PC-9 (cell line): ENCODE measurements around the gene ISLR2.

Experiments used
- EZH2 ChIP-seq: fragments of 200-600 bp; sonication (generic); IDR thresholded peaks from 2 replicates; pipeline ENCODE4 v1.8.0; 2017; ENCODE audit warnings: antibody characterized with exemption, low read depth
- TF ChIP-seq, protein P1 (sequence below): fragments of 200-600 bp; sonication (generic); conservative IDR thresholded peaks from 2 replicates; pipeline ENCODE4 v1.6.1; 2017; ENCODE audit warnings: mixed run types, antibody characterized with exemption, mild to moderate bottlenecking, moderate library complexity

DNA sequence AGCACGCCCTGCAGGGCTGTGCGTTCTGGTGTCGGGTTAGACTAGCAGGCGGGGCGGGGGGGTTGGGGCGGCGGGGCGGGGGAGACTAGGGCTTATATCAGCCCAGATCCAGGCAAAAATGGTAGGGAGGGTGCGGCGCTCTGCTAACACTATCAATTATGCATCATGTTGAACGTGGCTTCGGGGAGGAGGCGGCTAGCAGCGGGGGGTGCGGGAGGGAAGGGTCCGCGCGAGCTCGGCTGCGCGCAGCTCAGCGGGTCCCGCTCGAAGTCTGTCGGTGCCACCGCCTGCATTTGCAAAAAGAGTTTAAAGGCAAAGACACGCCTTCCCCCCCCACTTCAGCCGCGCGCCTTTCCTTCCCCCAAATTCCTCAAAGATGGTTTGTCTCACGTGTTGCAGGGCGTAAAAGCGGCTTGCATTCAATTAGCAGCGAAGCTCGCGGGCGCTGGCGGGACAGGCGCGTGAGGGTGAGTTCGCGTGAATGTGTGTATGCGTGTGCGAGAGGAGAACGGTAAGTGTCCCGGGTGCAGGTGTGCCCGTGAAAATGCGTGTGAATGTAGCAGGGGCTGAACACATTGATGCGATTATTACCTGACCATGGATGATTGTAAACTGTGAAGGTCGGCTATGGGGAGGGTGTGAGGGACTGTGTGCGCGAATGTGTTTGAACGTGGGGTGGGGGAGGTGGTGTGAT, at the start of gene ISLR2:
- TF ChIP-seq, protein P1, sequence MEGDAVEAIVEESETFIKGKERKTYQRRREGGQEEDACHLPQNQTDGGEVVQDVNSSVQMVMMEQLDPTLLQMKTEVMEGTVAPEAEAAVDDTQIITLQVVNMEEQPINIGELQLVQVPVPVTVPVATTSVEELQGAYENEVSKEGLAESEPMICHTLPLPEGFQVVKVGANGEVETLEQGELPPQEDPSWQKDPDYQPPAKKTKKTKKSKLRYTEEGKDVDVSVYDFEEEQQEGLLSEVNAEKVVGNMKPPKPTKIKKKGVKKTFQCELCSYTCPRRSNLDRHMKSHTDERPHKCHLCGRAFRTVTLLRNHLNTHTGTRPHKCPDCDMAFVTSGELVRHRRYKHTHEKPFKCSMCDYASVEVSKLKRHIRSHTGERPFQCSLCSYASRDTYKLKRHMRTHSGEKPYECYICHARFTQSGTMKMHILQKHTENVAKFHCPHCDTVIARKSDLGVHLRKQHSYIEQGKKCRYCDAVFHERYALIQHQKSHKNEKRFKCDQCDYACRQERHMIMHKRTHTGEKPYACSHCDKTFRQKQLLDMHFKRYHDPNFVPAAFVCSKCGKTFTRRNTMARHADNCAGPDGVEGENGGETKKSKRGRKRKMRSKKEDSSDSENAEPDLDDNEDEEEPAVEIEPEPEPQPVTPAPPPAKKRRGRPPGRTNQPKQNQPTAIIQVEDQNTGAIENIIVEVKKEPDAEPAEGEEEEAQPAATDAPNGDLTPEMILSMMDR = no peak
- TF ChIP-seq EZH2 = no peak
